ENCODE results near the gene PLCD3. TPM values are rescaled to one million over a fixed set of nuclear protein-coding genes. Genes with fewer than 3 reads are reported as not detected.
A peak's percentile ranks its signal among the peaks of the same experiment; 100 is the strongest.

Gene PLCD3
- total and polyA plus RNA-seq, 2 of the 13 experiments (the other 11 are each of a cell fraction or from before 2014, with no cell fraction given) = 11.3 to 39.1 TPM

DNA sequence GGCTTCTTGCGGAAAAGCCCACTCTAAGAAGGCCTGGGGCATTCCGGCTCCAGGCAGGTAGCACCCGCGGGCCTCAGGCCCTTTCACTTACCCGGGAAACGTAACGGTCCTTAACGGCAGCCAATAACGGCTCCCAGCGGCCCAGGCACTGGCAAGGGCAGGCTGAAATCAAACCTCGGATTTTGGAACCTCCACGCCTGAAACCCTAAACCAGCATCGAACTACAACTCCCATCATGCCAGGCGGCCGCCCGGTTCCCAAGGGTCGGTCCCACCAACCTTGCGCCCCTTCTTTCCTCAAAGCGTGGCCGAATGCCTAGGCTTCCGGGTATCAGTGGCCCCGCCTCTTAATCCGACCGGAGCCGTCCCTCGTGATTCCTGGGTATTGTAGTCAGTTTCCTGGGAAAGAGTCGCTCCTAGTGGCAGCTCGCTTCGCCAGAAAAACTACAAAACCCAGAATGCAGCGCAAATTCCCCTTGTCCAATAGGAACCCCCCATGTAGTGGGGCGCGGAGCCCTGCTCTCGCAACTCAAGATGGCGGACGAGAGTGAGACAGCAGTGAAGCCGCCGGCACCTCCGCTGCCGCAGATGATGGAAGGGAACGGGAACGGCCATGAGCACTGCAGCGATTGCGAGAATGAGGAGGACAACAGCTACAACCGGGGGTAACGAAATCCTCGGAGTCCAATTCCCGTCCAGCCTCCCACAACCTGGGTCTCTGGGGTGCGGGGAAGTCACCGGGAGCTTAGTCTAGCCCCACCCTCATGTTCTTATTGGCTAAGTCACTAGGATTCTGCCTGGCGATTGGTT, 71.3 kb downstream of the PLCD3 start, which contains the start of gene NMT1 (continued):
- TF ChIP-seq ZNF274 (CRISPR knock-in tag; IDR thresholded peaks at IDR 0.05) = no peak
- TF ChIP-seq RORA (CRISPR knock-in tag; IDR thresholded peaks at IDR 0.05) = no peak
- TF ChIP-seq ZFP37 (CRISPR knock-in tag; IDR thresholded peaks at IDR 0.05; ENCODE audit: borderline replicate concordance) = peak; percentile 55; the same call in 1 of the 2 replicates
- TF ChIP-seq ZNF577 (CRISPR knock-in tag; IDR thresholded peaks at IDR 0.05; ENCODE audit: borderline replicate concordance, low read depth) = no peak
- TF ChIP-seq, protein P1, sequence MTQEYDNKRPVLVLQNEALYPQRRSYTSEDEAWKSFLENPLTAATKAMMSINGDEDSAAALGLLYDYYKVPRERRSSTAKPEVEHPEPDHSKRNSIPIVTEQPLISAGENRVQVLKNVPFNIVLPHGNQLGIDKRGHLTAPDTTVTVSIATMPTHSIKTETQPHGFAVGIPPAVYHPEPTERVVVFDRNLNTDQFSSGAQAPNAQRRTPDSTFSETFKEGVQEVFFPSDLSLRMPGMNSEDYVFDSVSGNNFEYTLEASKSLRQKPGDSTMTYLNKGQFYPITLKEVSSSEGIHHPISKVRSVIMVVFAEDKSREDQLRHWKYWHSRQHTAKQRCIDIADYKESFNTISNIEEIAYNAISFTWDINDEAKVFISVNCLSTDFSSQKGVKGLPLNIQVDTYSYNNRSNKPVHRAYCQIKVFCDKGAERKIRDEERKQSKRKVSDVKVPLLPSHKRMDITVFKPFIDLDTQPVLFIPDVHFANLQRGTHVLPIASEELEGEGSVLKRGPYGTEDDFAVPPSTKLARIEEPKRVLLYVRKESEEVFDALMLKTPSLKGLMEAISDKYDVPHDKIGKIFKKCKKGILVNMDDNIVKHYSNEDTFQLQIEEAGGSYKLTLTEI (CRISPR knock-in tag; conservative IDR thresholded peaks at IDR 0.05) = no peak
- TF ChIP-seq ZNF180 (CRISPR knock-in tag; IDR thresholded peaks at IDR 0.05; ENCODE audit: borderline replicate concordance, low read depth) = peak; percentile 71; the same call in 1 of the 2 replicates
- TF ChIP-seq, protein P2, sequence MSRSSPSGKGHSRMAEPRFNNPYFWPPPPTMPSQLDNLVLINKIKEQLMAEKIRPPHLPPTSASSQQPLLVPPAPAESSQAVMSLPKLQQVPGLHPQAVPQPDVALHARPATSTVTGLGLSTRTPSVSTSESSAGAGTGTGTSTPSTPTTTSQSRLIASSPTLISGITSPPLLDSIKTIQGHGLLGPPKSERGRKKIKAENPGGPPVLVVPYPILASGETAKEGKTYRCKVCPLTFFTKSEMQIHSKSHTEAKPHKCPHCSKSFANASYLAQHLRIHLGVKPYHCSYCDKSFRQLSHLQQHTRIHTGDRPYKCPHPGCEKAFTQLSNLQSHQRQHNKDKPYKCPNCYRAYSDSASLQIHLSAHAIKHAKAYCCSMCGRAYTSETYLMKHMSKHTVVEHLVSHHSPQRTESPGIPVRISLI (CRISPR knock-in tag; IDR thresholded peaks at IDR 0.05; ENCODE audit: borderline replicate concordance) = 0 out of 2 replicates have a peak, but pooled peaks have one; percentile 11
- TF ChIP-seq ZNF75D (CRISPR knock-in tag; IDR thresholded peaks at IDR 0.05; ENCODE audit: borderline replicate concordance) = peak; percentile 86; the same call in 1 of the 2 replicates
- peak; percentile 71 for TF ChIP-seq SIX4 (CRISPR knock-in tag; IDR thresholded peaks at IDR 0.05)
- TF ChIP-seq ZNF615 (CRISPR knock-in tag; IDR thresholded peaks at IDR 0.05; ENCODE audit: borderline replicate concordance) = 0 out of 2 replicates have a peak, but pooled peaks have one; percentile 96
- peak; percentile 94; the same call in 1 of the 2 replicates for TF ChIP-seq ZNF33A (CRISPR knock-in tag; IDR thresholded peaks at IDR 0.05; ENCODE audit: borderline replicate concordance)
- TF ChIP-seq ETV6 (CRISPR knock-in tag; conservative IDR thresholded peaks at IDR 0.05) = no peak; the same call in 1 of the 2 replicates
- TF ChIP-seq KDM5A (IDR thresholded peaks at IDR 0.05; ENCODE audit: borderline replicate concordance, low read length) = peak; percentile 99
- TF ChIP-seq, protein P3, sequence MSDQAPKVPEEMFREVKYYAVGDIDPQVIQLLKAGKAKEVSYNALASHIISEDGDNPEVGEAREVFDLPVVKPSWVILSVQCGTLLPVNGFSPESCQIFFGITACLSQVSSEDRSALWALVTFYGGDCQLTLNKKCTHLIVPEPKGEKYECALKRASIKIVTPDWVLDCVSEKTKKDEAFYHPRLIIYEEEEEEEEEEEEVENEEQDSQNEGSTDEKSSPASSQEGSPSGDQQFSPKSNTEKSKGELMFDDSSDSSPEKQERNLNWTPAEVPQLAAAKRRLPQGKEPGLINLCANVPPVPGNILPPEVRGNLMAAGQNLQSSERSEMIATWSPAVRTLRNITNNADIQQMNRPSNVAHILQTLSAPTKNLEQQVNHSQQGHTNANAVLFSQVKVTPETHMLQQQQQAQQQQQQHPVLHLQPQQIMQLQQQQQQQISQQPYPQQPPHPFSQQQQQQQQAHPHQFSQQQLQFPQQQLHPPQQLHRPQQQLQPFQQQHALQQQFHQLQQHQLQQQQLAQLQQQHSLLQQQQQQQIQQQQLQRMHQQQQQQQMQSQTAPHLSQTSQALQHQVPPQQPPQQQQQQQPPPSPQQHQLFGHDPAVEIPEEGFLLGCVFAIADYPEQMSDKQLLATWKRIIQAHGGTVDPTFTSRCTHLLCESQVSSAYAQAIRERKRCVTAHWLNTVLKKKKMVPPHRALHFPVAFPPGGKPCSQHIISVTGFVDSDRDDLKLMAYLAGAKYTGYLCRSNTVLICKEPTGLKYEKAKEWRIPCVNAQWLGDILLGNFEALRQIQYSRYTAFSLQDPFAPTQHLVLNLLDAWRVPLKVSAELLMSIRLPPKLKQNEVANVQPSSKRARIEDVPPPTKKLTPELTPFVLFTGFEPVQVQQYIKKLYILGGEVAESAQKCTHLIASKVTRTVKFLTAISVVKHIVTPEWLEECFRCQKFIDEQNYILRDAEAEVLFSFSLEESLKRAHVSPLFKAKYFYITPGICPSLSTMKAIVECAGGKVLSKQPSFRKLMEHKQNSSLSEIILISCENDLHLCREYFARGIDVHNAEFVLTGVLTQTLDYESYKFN (CRISPR knock-in tag; conservative IDR thresholded peaks at IDR 0.05) = no peak
- TF ChIP-seq MED1 (CRISPR knock-in tag; IDR thresholded peaks at IDR 0.05) = peak; percentile 59
- TF ChIP-seq HHEX (CRISPR knock-in tag; IDR thresholded peaks at IDR 0.05) = 0 out of 2 replicates have a peak, but pooled peaks have one; percentile 28
- TF ChIP-seq ZNF883 (CRISPR knock-in tag; IDR thresholded peaks at IDR 0.05; ENCODE audit: not compliant biosample characterization) = no peak
- TF ChIP-seq ZSCAN22 (CRISPR knock-in tag; IDR thresholded peaks at IDR 0.05) = no peak
- peak; percentile 72; the same call in 1 of the 2 replicates for TF ChIP-seq ZNF225 (CRISPR knock-in tag; IDR thresholded peaks at IDR 0.05)
- no peak for TF ChIP-seq SMARCC2 (IDR thresholded peaks at IDR 0.05)
- no peak for TF ChIP-seq ZNF33B (CRISPR knock-in tag; IDR thresholded peaks at IDR 0.05)
- TF ChIP-seq MTA1 (CRISPR knock-in tag; IDR thresholded peaks at IDR 0.05; ENCODE audit: borderline replicate concordance) = peak; percentile 79; the same call in 1 of the 2 replicates
- peak; percentile 78; the same call in 1 of the 2 replicates for TF ChIP-seq ZBTB42 (CRISPR knock-in tag; IDR thresholded peaks at IDR 0.05)
